ENCODE data around the gene CMTR2.

Gene CMTR2

GRCh38 chr16:71276589-71277334 is 12.4 kb downstream of the CMTR2 start:
- DNase-seq = no peak

- no peak for DNase-seq
These were observed 15.8 kb downstream of the CMTR2 start for GRCh38 chr16:71273384-71273783.

- DNase-seq = no peak
These were observed 24.9 kb downstream of the CMTR2 start for GRCh38 chr16:71264299-71264698.

- DNase-seq = no peak
These were observed 25.6 kb downstream of the CMTR2 start for GRCh38 chr16:71263582-71263981.

- DNase-seq = no peak
These were observed 26.8 kb downstream of the CMTR2 start for GRCh38 chr16:71262391-71262790.

- DNase-seq = no peak
These were observed 28.2 kb downstream of the CMTR2 start for GRCh38 chr16:71260995-71261394.

GRCh38 chr16:71259086-71259485 is 30.1 kb downstream of the CMTR2 start:
- no peak for DNase-seq

GRCh38 chr16:71258372-71258771 is 30.8 kb downstream of the CMTR2 start:
- DNase-seq = no peak

- DNase-seq = no peak
These were observed 31.4 kb downstream of the CMTR2 start for GRCh38 chr16:71257768-71258167.

GRCh38 chr16:71255721-71256120 is 33.5 kb downstream of the CMTR2 start:
- DNase-seq = no peak

- DNase-seq = no peak
These were observed 34.2 kb downstream of the CMTR2 start for GRCh38 chr16:71254832-71255525.

GRCh38 chr16:71250461-71251235 is 38.6 kb downstream of the CMTR2 start:
- no peak for DNase-seq

- DNase-seq = no peak
These were observed 39.8 kb downstream of the CMTR2 start for GRCh38 chr16:71249399-71249798.

GRCh38 chr16:71247478-71247877 is 41.7 kb downstream of the CMTR2 start:
- DNase-seq = no peak

- DNase-seq = no peak
These were observed 42.9 kb downstream of the CMTR2 start for GRCh38 chr16:71246309-71246708.

- no peak for DNase-seq
These were observed 44.7 kb downstream of the CMTR2 start for GRCh38 chr16:71244521-71244920.

- no peak for DNase-seq
These were observed 46.6 kb downstream of the CMTR2 start for GRCh38 chr16:71242601-71243000.

- DNase-seq = no peak
These were observed 47.2 kb downstream of the CMTR2 start for GRCh38 chr16:71242036-71242435.
